NCI-H2107 treated with DMSO at 0.1 percent for 48 hours (cell line): ENCODE results near the gene SLC31A2.

ENCODE experiments used
- DNase-seq: peaks from one replicate; lab custom pipeline; 2025; ENCODE audit not compliant: unreplicated experiment; lab: John Stamatoyannopoulos, UW

Gene SLC31A2

GRCh38 chr9:113184539-113184938 lies 33.7 kb downstream of the SLC31A2 start:
- no peak for DNase-seq

GRCh38 chr9:113185271-113185670 lies 34.5 kb downstream of the SLC31A2 start:
- no peak for DNase-seq

GRCh38 chr9:113186137-113186755 lies 35.4 kb downstream of the SLC31A2 start:
- no peak for DNase-seq

GRCh38 chr9:113187929-113188595 lies 37.3 kb downstream of the SLC31A2 start:
- DNase-seq = no peak

GRCh38 chr9:113192455-113192854 lies 41.6 kb downstream of the SLC31A2 start:
- DNase-seq = no peak

GRCh38 chr9:113199683-113200329 lies 49.0 kb downstream of the SLC31A2 start:
- no peak for DNase-seq

GRCh38 chr9:113205432-113205831 lies 54.6 kb downstream of the SLC31A2 start:
- no peak for DNase-seq

- no peak for DNase-seq
These were observed 55.1 kb downstream of the SLC31A2 start for GRCh38 chr9:113205861-113206260.

- DNase-seq = no peak
These were observed 60.0 kb downstream of the SLC31A2 start for GRCh38 chr9:113210815-113211214.
